SH-SY5Y (cell line): Measurements from ENCODE around the gene CCDC157.

ENCODE experiments used
- GATA2 ChIP-seq: IDR thresholded peaks from 2 replicates; pipeline ENCODE4 v1.6.1; 2011; ENCODE audit warnings: mild to moderate bottlenecking, low read depth, low read length
- GATA3 ChIP-seq: IDR thresholded peaks from 2 replicates; pipeline ENCODE4 v1.6.1; 2011; ENCODE audit warnings: low read depth, mild to moderate bottlenecking, low read length, moderate library complexity

DNA sequence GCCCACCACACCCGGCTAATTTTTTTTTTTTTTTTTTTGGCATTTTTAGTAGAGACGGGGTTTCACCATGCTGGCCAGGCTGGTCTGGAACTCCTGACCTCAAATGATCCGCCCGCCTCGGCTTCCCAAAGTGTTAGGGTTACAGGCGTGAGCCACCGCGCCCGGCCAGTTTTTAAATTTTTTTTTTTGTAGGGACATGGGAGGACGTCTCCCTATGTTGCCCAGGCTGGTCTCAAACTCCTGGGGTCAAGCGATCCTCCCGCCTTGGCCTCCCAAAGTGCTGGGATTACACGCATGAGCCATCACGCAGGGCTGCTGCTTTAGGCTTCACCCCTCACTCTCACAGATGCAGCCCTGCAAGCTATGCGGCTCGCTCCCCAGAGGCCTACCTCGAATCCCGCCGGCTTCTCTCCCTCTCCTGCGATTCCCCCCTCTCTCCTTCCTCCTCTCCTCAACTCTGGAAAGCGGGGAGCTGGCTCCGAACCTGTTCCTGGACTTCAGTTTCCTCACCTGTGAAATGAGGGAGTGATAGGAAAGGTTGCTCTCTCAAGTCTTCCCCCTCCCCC lies 926 bp downstream of the CCDC157 start:
- no peak for TF ChIP-seq GATA2
- no peak for TF ChIP-seq GATA3
